Right forelimb (tissue), 1 donor: ENCODE data around the gene RPS24.
"Not testable (repeated sequence)": the region's sequence is repeated elsewhere in the genome, so short reads cannot be mapped to it uniquely, and the experiment has no call there.

Experiments used
- DNase-seq: peaks from one replicate; pipeline ENCODE4 v3.0.0-alpha.2; 2018

Gene RPS24

DNA sequence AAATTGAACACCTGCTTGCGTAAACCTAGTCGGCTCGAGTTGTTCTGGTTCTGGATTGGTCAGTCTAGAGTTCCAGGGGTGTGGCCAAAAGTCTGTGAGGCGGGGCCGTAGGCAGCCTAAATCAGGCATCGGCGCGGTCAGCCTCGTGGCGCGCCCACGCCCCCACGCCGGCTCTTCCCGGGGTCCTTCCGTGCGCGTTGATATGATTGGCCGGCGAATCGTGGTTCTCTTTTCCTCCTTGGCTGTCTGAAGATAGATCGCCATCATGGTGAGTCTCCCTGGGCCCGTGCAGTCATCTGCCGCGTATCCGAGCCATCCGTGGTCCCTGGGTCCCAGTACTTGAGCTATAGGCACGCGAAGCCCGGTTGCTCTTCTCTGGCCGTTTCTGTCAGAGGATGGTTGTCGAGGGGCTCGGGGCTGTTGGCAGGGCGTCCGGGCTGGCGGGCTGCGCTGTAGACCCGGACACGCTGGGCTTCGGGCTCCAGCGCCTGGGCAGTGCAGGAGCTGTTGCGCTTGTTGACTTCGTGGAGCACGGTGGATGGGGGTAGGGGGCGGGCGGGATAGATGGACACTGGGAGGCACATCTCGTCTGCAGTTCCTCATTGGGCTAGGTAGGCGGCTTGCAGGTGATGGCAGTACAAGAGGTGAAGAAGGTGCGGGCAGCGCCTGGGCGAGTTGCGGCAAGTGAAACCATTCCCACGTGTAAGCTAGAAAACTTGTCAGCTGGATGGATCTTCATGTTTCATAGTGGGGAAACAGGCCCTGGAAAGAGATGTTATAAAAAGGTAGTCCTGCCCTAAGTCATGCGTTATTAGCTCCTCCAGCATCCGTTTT is at the start of gene RPS24:
TSS of gene RPS24 (plus strand) at position 227 of the 834 bp plus-strand sequence. CDS start at position 266, 39 bp downstream.
- peak; percentile 98 for DNase-seq

DNA sequence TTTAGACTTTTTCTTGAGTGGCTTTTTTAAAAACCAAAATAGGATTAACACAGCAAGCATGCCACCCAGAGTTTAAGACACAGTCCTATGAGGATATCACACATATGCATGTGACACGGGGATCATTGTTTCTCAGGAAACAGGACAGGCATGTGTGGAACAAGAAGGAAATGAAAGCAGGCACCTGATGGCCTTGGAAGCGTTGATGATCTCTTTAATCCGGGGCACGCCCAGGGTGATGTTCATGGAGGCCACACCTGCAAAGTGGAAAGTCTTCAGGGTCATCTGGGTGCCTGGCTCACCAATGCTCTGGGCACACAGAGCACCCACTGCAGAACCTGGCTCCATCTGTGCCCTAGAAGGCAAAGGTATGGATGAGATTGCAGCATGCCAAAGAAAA is 48.7 kb upstream of the RPS24 start:
- no peak for DNase-seq

DNA sequence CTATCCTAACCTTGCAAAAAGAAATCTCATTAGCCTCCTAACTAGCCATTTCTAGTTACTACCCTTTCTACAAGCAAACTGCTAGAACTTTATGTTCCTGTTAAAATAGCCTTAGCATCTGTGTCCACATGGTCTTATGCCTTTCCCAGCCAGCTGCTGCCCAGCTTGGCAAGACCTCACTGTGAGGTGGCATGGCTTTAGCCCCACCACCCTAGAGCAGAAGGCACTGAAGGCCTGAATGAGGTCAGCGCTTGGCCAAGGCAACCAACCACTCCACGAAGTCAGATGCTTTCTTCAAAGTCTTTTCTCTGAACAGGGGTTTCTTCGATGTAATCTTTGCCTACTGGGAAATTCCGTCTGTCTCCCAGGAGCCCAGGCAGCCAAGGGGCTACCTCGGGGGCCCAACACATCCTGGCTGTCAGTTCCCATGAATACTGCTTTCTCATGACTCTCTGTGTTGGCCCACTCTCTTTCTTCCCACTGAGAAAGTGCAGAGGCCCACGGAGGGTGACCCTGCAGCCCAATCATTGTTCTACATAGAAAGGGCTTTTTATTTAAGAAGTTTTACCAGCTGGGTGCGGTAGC is 45.9 kb upstream of the RPS24 start:
- no peak for DNase-seq

DNA sequence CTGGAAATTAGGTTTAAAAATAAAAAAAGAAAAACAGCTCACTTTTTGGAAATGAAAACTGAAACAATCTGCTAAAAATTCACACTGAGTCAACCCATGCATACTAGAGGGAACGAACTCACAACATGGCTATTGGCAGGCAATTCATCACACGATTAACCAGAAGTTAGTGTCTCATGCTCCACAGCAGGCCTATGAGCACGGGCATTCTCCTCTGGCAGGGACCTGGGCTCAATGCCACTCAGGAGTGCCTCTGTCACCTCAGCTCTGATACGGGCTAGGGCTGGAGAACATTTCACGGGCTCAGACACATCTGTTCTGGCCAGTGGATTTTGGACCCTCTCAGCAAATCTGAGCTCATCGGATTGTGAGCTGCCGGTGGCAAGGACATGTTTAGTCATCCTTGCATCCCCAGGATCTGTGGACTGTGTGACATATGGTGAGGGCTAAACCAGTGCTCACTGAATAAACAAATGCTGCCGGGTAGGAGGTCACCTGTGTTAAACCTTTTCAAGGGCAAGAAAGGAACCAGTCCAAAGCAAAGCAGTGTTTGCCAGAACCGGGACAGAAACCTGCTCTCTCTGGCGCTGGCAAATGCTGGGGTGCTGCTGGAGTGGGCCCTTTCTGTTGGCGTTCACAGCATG is 44.5 kb upstream of the RPS24 start:
- no peak for DNase-seq

DNA sequence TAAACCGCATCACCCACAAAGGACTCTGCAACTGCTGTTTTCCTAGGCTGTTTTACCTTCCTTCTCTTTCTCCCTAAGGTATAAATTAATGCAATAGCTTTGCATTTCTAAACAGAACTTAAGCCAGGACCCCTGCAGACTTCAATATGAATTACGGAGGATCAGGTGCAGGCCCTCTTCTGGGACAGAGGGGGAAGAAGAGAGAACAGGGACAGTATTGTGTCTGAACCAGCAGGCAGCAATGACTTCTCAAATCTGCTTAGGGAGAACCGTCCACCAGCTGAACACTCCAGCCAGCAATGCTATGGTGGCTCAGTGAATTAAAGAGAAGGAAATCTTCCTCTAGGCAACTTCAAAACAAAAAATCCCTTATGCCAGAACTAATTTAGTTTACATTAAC is 40.0 kb upstream of the RPS24 start:
- DNase-seq = no peak

DNA sequence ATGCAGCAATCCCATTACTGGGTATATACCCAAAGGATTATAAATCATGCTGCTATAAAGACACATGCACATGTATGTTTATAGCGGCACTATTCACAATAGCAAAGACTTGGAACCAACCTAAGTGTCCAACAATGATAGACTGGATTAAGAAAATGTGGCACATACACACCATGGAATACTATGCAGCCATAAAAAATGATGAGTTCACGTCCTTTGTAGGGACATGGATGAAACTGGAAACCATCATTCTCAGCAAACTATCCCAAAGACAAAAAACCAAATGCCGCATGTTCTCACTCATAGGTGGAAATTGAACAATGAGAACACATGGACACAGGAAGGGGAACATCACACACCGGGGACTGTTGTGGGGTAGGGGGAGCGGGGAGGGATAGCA is 34.9 kb upstream of the RPS24 start:
- not testable (repeated sequence) for DNase-seq

- DNase-seq = no peak
These were observed 33.5 kb upstream of the RPS24 start for GRCh38 chr10:78000206-78000605.

- DNase-seq = no peak
These were observed 32.6 kb upstream of the RPS24 start for GRCh38 chr10:78000956-78001472.

- no peak for DNase-seq
These were observed 30.9 kb upstream of the RPS24 start for GRCh38 chr10:78002541-78003288.

- DNase-seq = no peak
These were observed 29.2 kb upstream of the RPS24 start for GRCh38 chr10:78004215-78005026.

GRCh38 chr10:78007172-78007571 is 26.5 kb upstream of the RPS24 start:
- DNase-seq = no peak

GRCh38 chr10:78009662-78010061 is 24.0 kb upstream of the RPS24 start:
- no peak for DNase-seq

- DNase-seq = no peak
These were observed 23.4 kb upstream of the RPS24 start for GRCh38 chr10:78010278-78010677.

DNA sequence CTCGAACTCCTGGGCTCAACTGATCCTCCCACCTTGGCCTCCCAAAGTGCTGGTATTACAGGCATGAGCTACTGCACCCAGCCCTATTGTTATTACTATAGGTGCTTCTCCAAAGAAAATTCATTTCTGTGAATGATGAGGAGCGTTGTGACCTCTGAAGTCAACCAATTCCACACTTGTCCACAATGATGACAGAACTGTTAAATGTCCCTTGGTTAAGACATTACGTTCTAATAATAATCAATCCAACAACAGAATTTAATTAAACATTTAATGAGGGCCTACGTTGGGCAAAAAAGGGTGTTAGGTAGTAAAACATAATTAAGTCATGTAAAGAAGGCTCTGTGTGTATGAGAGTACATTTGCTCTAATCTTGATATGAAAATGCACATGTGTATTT is 22.6 kb upstream of the RPS24 start:
- no peak for DNase-seq

DNA sequence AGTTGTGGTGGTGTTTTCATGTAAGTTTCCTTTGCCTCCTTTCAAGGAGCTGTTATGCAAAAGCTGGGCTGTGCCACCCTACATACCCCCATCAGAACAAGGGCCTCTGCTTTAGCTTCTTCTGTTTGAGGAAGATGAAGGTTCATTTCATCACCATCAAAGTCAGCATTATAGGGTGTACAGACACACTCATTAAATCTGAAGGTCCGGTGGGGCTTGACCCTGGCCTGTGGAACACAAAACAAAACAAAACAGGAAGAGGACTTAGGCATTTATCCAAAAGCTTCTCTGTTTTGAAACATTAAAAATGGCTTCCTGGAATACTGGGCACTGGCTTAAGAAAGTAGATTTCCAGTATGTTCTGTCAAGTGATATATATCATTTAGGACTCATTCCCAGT is 20.1 kb upstream of the RPS24 start:
- no peak for DNase-seq

DNA sequence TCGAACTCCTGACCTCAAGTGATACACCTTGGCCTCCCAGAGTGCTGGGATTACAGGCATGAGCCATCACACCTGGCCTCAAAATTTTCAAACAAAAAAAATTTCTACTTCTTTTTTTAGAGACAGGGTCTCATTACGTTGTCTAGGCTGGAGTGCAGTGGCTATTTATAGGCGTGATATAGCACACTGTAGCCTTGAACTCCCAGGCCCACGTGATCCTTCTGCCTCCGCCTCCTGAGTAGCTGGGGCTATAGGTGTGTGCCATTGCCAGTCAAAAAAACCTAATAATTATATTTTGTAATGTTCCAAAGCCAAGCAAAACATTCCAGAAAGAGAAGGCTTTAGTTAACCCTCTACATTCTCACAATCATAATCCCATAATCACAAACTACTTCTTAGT is 18.1 kb upstream of the RPS24 start:
- no peak for DNase-seq

DNA sequence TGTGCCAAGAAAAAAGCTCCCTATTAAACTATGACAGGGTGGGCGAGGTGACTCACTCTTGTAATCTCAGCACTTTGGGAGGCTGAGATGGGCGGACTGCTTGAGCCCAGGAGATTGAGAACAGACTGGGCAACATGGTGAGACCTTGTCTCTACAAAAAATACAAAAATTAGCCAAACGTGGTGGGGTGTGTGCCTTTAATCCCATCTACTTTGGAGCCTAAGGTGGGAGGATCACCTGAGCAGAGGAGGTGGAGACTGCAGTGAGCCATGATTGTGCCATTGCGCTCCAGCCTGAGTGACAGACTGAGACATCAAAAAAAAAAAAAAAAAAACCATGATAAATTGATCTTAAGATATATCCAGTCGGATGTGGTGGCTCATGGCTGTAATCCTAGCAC is 15.8 kb upstream of the RPS24 start:
- no peak for DNase-seq

DNA sequence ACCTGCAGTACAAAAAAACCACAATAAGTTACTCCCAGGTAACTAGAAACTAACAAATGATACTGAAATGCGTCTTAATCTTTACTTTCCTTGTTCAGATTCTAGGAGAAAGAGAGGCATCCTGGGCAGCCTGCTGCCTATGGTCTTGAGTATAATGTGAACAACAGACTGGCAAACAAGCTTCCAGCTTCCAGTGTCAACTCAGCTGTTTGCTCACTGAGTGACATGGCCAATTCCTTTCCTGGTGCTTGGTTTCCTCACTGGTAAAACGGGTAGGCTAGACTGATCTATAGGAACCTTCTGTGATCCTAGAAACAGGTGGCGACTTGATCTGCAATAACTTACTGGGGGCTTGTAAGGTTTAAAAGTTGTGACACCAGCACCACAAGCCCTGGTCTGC is 14.4 kb upstream of the RPS24 start:
- no peak for DNase-seq

DNA sequence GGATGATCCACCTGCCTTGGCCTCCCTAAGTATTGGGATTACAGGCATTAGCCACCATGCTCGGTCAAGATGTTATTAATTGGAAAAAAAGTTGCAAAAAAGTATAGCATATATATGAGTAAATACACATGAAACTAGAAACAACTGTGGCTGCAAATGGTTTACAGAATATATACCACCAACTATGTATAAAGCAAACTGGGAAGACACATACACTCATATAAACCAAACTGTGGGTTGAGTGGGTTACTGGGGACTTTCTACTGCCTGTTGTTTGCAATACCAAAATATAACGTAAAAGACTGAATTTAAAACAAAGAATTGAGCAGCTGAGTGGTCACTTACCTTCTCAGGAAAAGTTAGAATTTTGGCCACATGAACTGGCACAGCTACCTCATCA is 12.5 kb upstream of the RPS24 start:
- DNase-seq = no peak

GRCh38 chr10:78023741-78024140 is 9.9 kb upstream of the RPS24 start:
- no peak for DNase-seq

- no peak for DNase-seq
These were observed 7.8 kb upstream of the RPS24 start for GRCh38 chr10:78025685-78026364.
